ENCODE results near the gene SCO2.

Gene SCO2

DNA sequence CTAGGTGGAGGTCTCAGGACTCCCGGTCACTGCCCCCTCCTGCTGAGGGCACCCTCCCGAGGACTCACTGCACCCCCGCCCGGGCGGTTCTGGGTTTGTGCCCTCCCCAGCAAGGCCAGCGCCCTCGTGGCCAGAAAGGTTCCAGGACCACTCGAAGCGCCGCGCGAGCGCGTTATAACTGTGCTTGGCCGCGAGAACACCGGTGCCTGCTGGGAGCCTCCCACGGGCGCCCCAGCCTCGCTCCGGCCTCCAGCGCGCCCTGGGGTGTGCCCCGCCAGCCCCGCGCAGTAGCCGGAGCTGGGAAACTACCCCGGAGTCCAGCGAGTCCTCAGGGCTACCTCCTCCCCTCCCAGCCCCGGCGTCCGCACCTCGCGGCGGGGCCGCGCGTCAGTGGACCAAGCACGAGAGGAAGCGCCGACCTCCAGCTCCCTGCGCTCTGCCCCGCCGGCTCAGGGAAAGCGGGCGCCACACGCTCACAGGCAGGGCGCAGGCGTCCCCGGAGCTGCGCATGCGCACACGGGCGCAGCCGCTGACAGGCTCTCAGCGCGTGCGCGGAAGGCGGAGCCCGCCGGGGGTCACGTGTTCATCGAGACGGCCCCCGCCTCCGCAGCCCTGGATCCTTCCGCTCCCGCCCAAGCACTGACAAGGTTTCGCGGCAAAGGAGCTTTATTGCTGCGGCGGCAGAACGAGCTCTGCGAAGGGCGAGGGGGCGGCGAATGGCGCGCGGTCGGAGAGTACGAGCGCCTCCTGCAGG lies at the start of gene SCO2:
TSS of gene SCO2 (minus strand) at position 495 of the 754 bp plus-strand sequence. CDS start 1,187 bp downstream, outside the sequence.
- Mint-ChIP-seq H3K4me3 (peak within 1 kb of the TSS; percentile 97), H3K4me1 (peaks cover 28% of the 10 kb centered on the region), H3K36me3 (peaks cover 5% of the 10 kb centered on the region), H3K9me3 (no peaks in the 10 kb centered on the region), H3K27ac (peak within 1 kb of the TSS; percentile 83), H3K27me3 (no peaks in the 10 kb centered on the region)

GRCh38 chr22:50574383-50574755 lies 49.0 kb upstream of the SCO2 start:
- Mint-ChIP-seq H3K4me3 (no peak overlapping the region), H3K36me3 (peaks cover 1% of the 10 kb centered on the region), H3K27ac (no peak overlapping the region), H3K27me3 (no peaks in the 10 kb centered on the region), H3K4me1 (peaks cover 9% of the 10 kb centered on the region), H3K9me3 (no peaks in the 10 kb centered on the region)

DNA sequence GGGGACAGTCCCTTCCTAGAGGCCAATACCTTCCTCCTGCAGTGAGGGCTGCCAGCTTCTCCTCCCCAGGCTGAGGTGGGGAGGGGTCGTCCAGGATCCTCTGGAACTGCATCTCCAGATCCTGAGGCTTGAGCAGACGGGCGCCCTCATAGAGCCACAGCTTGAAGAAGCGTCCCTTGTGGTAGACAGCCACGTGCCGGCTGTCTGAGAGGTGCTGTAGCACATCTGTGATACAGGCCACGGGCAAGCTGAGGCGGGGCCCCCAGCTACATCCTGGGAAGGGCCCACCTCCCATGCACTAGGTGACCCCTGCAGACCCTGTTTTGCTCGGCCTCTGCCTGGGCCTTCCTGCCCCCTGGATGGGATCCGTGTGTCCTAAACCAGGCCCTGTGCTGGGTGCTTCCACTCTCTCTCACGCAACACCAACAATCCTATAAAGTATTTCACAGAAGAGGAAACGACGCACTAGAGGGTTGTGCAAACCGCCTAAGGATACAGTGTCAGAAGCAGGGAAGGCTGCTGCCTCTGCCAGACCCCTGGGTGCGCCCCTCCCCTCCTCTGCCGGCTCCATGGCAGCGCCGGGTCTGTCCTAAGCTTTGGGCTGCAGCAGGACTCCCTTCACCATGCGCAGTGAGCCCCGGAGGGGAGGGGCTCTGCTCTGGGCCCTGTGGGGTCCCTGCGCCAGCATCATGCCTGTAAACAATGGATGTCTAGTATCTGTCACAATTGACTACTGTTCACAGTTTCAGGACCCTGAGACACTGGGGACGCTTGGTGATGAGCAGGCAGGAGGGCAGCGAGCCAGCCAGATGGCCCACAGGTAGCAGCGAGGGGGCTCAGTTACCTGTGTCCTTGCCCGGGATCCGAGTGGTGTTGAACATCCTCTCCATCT lies 48.3 kb upstream of the SCO2 start:
- Mint-ChIP-seq H3K4me1 (peaks cover 9% of the 10 kb centered on the region), H3K27me3 (no peaks in the 10 kb centered on the region), H3K27ac (no peak overlapping the region), H3K9me3 (no peaks in the 10 kb centered on the region), H3K36me3 (peaks cover 3% of the 10 kb centered on the region), H3K4me3 (no peak overlapping the region)

DNA sequence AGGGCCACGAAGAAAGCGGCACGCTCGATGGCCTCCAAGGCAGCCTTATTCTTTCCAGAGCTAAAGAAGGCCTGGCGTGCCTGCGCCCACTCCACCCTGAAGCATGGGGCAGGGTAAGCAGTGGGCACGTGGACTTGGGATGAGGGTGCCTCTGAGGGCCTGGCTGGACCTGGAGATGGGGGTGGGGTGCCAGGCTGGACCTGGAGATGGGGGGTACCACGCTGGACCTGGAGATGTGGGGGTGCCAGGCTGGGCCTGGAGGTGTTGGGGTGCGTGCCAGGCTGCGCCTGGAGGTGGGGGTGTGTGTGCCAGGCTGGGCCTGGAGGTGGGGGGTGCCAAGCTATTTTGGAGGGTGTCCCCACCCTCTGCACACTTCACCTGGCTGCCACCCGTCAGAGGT lies 47.6 kb upstream of the SCO2 start:
- Mint-ChIP-seq H3K4me1 (peaks cover 9% of the 10 kb centered on the region), H3K27me3 (no peaks in the 10 kb centered on the region), H3K27ac (no peak overlapping the region), H3K36me3 (peaks cover 3% of the 10 kb centered on the region), H3K9me3 (no peaks in the 10 kb centered on the region), H3K4me3 (no peak overlapping the region)

DNA sequence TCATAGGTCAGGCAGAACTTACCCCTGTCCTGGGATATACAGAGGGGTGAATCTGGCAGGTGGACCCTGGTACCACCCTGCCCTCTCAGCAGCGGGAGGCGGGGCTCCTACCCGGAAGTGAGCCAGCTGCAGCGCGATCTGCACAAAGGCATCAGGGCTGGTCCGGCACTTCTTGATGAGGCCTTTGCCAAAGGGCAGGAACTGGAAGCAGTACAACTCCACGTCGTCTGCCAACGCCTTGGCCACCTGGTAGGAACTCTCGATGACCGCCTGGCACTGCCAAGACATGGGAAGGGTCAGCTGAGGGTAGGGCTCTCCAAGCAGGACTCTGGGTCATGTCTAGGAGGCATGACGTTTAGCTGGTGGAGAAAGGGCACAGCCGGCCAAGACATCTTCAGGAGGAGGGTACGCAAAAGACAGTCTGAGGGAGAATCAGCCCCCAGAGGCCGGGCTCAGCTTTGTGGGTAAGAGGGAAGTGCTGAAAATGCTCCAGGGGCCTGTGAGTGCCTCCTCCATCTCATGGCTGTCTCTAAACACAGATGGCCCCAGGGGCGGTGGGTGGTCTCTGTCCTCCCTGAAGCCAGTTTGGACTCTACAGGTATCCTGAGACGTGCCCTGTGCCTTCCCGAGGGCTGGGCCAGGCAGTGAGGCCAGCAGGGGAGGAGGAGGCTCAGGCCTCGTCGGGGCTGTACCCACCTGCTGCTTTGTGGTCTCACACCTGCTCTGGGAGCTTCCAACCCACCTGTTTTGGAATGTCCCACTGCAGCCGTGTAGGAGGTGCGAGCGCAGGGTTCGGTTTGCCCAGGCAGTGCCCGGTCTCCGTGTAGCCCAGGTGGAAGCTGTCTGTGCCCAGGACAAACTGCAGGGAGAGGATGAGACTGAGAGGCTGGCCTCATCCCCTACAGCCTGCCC lies 46.1 kb upstream of the SCO2 start:
- H3K27ac Mint-ChIP-seq, result no peak overlapping the region

DNA sequence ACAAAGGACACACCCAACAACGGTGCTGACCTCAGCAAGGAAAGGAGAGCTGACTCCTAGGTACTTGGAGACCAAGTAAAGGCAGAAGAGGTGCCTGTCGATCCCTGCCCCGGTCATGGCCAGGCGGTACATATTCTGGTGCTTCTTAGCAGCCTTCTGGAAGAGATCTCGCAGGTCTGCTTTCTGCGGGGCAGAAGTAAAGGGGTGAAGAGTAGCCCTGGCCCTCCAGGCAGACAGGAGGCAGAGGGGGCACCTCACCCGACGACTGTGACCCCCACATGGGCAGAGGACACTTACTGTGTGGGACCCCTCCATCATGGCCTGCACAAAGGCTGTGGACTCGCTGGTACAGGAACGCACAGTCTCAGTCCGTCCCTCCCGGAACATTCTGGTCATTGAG lies 45.5 kb upstream of the SCO2 start:
- Mint-ChIP-seq H3K36me3 (peaks cover 3% of the 10 kb centered on the region), H3K27ac (no peak overlapping the region), H3K4me3 (no peak overlapping the region), H3K9me3 (no peaks in the 10 kb centered on the region), H3K27me3 (no peaks in the 10 kb centered on the region), H3K4me1 (no peaks in the 10 kb centered on the region)

More for the DNA sequence above, 46.1 kb upstream of the SCO2 start:
- Mint-ChIP-seq H3K27me3 (no peaks in the 10 kb centered on the region), H3K4me1 (no peaks in the 10 kb centered on the region), H3K4me3 (no peak overlapping the region), H3K9me3 (no peaks in the 10 kb centered on the region), H3K36me3 (peaks cover 3% of the 10 kb centered on the region)

DNA sequence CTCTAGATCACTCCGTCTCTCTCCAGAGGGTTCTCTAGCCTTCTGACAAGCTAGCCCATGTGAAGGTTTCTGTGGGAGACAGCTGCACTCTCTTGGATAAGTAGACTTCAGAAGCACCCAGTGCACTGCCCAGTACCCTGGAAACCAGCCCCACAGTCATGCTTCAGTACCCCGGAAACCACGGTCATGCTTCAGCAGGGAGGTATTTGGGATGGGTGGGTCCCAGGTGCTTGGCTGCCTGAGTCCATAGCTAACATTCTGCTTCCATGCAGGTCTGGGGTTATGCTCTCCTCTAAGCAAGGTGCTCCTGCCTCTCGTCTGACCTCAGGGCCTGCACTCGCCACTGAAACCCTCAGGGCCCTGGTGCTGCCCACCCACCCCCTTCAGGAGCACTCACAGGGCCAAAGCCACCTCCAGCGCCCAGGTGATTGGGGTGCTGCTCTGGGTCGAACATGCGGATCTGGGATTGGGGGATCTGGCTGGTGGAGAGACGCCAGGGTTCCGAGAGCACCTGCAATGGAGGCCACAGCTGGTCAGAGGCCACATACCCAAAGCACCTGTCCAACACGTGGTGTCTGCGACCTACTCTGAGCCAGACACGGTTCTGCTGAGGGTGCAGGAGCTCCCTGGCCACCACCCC lies 44.6 kb upstream of the SCO2 start:
- Mint-ChIP-seq H3K4me3 (no peak overlapping the region), H3K36me3 (peaks cover 3% of the 10 kb centered on the region), H3K27ac (no peak overlapping the region), H3K9me3 (no peaks in the 10 kb centered on the region), H3K4me1 (no peaks in the 10 kb centered on the region), H3K27me3 (no peaks in the 10 kb centered on the region)

DNA sequence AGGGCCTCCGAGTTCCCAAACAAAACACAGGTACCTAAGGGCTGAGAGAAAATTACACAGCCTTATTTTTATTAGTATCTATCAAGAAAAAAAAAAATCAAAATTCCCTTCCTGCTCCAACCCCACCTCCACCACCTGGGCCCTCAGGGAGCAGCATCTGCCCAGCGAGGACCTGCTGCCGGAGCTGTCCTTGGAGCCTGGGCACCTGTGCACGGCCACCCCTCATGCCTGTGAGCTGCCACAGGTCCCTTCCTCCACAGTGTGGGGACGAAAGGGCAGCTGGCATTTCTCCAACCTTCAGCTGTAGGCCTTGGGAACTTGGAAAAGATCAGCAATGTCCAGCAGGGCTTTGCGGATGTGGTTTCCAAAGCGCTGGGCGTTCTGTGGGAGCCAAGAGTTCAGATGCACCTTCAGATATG lies 43.7 kb upstream of the SCO2 start:
- no peaks in the 10 kb centered on the region for H3K4me1 Mint-ChIP-seq
- H3K27ac Mint-ChIP-seq, result no peak overlapping the region
- H3K4me3 Mint-ChIP-seq, result no peak overlapping the region
- H3K9me3 Mint-ChIP-seq, result no peaks in the 10 kb centered on the region
- peaks cover 3% of the 10 kb centered on the region for H3K36me3 Mint-ChIP-seq
- H3K27me3 Mint-ChIP-seq, result no peaks in the 10 kb centered on the region

DNA sequence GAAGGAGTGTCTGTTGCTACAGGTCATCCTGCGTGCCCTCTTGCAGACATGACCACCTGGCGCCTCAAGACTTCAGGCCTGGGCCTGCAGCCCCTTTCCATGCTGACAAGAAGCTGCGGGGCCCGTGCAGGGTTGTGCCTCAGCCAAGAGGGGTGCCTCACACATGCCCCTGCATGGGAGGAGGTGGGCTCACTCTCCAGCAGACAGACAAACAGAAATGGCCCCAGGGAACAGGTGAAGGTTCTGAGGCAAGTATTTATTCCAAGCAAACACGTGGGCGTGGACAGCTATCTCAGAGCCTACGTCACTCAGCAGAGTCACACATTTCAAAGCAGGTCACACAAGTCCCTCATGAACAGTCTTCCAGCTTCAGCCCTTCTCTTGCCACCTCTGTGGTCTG lies 43.2 kb upstream of the SCO2 start:
- H3K9me3 Mint-ChIP-seq, result no peaks in the 10 kb centered on the region
- peaks cover 3% of the 10 kb centered on the region for H3K36me3 Mint-ChIP-seq
- H3K27ac Mint-ChIP-seq, result no peak overlapping the region
- H3K4me3 Mint-ChIP-seq, result no peak overlapping the region
- no peaks in the 10 kb centered on the region for H3K27me3 Mint-ChIP-seq
- H3K4me1 Mint-ChIP-seq, result peaks cover under 1% of the 10 kb centered on the region

- peaks cover 9% of the 10 kb centered on the region for H3K4me1 Mint-ChIP-seq
- H3K27ac Mint-ChIP-seq, result no peak overlapping the region
- no peaks in the 10 kb centered on the region for H3K9me3 Mint-ChIP-seq
- H3K27me3 Mint-ChIP-seq, result no peaks in the 10 kb centered on the region
- no peak overlapping the region for H3K4me3 Mint-ChIP-seq
- H3K36me3 Mint-ChIP-seq, result peaks cover 3% of the 10 kb centered on the region
These were observed 42.4 kb upstream of the SCO2 start for GRCh38 chr22:50567721-50568252.

GRCh38 chr22:50564289-50564688 lies 38.9 kb upstream of the SCO2 start:
- Mint-ChIP-seq H3K36me3 (peaks cover under 1% of the 10 kb centered on the region), H3K27ac (no peak overlapping the region), H3K27me3 (no peaks in the 10 kb centered on the region), H3K9me3 (no peaks in the 10 kb centered on the region), H3K4me1 (peaks cover 24% of the 10 kb centered on the region), H3K4me3 (no peak overlapping the region)

DNA sequence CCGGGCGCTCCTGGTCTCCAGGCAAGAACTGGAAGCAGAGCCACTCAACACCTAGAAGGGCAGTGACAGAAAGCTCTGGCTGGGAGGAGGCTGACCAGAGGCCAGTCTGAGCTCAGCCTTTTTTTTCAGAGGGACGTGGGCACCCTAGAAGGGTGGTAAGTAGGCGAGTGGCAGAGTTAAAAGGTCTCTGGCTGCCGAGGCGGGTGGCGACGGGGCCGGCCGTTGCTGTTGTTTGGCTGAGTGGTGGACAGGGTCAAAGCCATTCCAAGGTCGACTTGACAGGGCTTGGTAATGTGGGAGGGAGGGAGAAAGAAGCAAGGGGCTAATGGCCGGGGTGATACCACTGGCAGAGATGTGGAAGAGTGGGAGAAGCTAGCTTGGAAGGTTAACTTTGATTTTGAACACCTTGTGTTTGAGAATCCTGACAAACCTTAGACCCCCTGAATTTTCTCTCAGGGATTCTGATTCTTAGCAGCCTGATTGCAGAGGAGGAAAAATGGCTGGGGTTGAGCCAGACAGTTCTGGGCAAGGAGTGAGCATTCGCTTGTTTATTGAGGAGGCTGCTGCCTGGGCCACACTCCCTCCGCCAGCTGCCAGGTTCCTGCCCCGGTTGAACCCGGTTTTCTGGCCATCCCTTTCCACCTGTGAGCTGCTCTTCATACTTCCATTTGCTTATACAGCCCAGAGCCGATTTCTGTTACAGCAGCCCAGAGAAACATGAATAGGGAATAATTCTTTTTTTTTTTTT lies 38.2 kb upstream of the SCO2 start:
- Mint-ChIP-seq H3K27me3 (no peaks in the 10 kb centered on the region), H3K27ac (peak overlapping the region; percentile 32), H3K4me1 (peaks cover 24% of the 10 kb centered on the region), H3K36me3 (no peaks in the 10 kb centered on the region), H3K9me3 (no peaks in the 10 kb centered on the region), H3K4me3 (peak overlapping the region; percentile 94)

DNA sequence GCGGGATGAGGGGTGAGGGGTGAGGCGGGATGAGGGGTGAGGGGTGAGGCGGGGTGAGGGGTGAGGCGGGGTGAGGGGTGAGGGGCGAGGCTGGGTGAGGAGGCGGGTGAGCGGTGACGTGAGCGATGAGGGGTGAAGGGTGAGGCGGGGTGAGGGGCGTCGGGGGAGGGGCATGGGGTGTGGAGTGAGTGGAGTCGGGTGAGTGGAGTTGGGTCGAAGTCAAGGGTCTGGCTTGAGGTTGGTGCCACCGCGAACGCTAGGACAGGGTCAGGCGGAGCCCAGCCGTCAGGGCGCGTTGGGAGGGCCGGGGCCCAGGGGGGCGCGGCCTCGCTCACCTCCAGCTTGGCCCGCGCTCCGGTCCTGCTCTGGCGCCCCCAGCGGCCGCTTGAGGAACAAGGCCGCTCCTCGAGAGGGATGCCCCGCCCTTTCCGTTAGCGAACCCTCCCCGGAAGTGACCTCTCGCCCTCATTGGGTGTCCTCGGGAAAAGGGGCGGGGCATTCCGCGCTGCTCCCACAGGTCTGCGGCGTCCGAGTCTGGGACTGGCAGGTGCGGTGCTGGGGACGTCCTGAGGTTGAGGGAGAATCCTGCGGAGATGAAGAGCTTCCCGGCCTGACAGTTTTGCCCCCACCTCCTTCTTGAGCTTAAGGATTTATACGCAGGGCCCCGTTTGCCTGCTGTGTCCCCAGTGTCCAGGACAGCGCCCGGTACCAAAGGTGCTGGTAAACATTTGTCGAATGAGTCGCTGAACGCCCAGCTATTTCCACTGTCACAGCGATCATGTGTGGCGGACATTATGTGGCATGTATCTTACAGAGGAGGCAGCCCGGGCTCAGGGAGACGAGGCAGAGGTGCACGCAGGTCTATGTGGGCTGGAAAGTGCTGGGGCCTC lies 37.4 kb upstream of the SCO2 start, which contains the start of gene SYCE3:
TSS of gene SYCE3 (minus strand) at position 397 of the 890 bp plus-strand sequence. CDS start 6,514 bp downstream, outside the sequence.
- H3K27ac Mint-ChIP-seq, result peak within 1 kb of the TSS; percentile 60
- H3K4me1 Mint-ChIP-seq, result peaks cover 24% of the 10 kb centered on the region
- H3K9me3 Mint-ChIP-seq, result no peaks in the 10 kb centered on the region
- no peaks in the 10 kb centered on the region for H3K27me3 Mint-ChIP-seq
- peak within 1 kb of the TSS; percentile 94 for H3K4me3 Mint-ChIP-seq
- H3K36me3 Mint-ChIP-seq, result no peaks in the 10 kb centered on the region
